Prostate gland (tissue), 2 donors: ENCODE data around the gene DGKB.

Source experiments
- CTCF ChIP-seq, 4 experiments: fragments of 200-600 bp in 2 of 4; fragments of 450-650 bp in 2 of 4; sonication (generic) in 2 of 4; IDR thresholded peaks; 1 replicate in 3 of 4; 2 replicates in 1 of 4; pipeline ENCODE4 v1.5.1; 2016 to 2019; ENCODE audit warnings: antibody characterized with exemption in 4 of 4, mild to moderate bottlenecking in 2 of 4, moderate library complexity in 2 of 4
- POLR2A ChIP-seq: fragments of 450-650 bp; IDR thresholded peaks from one replicate; pipeline ENCODE4 v1.6.1; 2016; ENCODE audit warnings: antibody characterized with exemption, mild to moderate bottlenecking
- POLR2AphosphoS5 ChIP-seq: sonication (generic); formaldehyde crosslinking; IDR thresholded peaks from one replicate; pipeline ENCODE4 v1.6.1; 2017; ENCODE audit warnings: antibody characterized with exemption

- TF ChIP-seq CTCF (IDR thresholded peaks at IDR 0.05) (no peak), POLR2A (no peak), POLR2AphosphoS5 (no peak)
These were observed 163.2 kb downstream of the DGKB start for GRCh38 chr7:14739168-14739840.
